IMR-90 (cell line): ENCODE results near the gene OR52A5. TPM values are rescaled to one million over a fixed set of nuclear protein-coding genes. Genes with fewer than 3 reads are reported as not detected.

Source experiments
- ATAC-seq: fragments of 200-7000 bp; cut with Tn5 transposase; 2 replicates; pipeline ENCODE4 v1.9.1; 2020; ENCODE audit warnings: low read depth, mild to moderate bottlenecking, moderate library complexity
- BruUV-seq: library from RNA; stranded (reverse); fragments of 400-500 nt; replicated peaks from 2 replicates; lab custom pipeline; 2021; lab: Mats Ljungman, UMichigan
- CTCF ChIA-PET: fragments of 300-600 bp; formaldehyde crosslinking; extraction: SDS; loops from one replicate; lab custom pipeline; 2021; ENCODE audit warnings: antibody characterized with exemption; lab: Yijun Ruan, JAX
- POLR2A ChIA-PET: fragments of 300-600 bp; sonication (Branson Sonifier 250); formaldehyde crosslinking; loops from one replicate; lab custom pipeline; 2022; ENCODE audit warnings: antibody characterized with exemption; ENCODE audit not compliant: unreplicated experiment; lab: Charles Lee
- DNase-seq: peaks from one replicate; pipeline ENCODE4 v3.0.0; 2013
- H2AFZ ChIP-seq: replicated peaks from 2 replicates; pipeline ENCODE3; 2013; ENCODE audit warnings: low read length, mild to moderate bottlenecking; ENCODE audit not compliant: poor library complexity
- H2AK5ac ChIP-seq: 2 replicates; pipeline ENCODE4 v1.6.1; 2013; ENCODE audit warnings: low read depth, low read length, inconsistent platforms
- H2AK9ac ChIP-seq: replicated peaks from 2 replicates; pipeline ENCODE3; 2013; ENCODE audit warnings: mild to moderate bottlenecking, low read depth, low read length, moderate library complexity; ENCODE audit not compliant: poor library complexity
- H2BK120ac ChIP-seq: 2 replicates; pipeline ENCODE4 v1.6.1; 2013; ENCODE audit warnings: low read depth, low read length, inconsistent platforms
- H2BK15ac ChIP-seq: 3 replicates; pipeline ENCODE4 v1.6.1; 2013; ENCODE audit warnings: low read depth, low read length, inconsistent platforms
- H2BK20ac ChIP-seq: 2 replicates; pipeline ENCODE4 v1.6.1; 2013; ENCODE audit warnings: low read depth, mild to moderate bottlenecking, inconsistent platforms, low read length, moderate library complexity
- H2BK5ac ChIP-seq: 2 replicates; pipeline ENCODE4 v1.6.1; 2013; ENCODE audit warnings: mild to moderate bottlenecking, low read depth, low read length, inconsistent platforms; ENCODE audit not compliant: poor library complexity, severe bottlenecking
- H3K14ac ChIP-seq: replicated peaks from 2 replicates; pipeline ENCODE4 v1.6.1; 2013; ENCODE audit warnings: low read depth, low read length, inconsistent platforms
- H3K18ac ChIP-seq: 2 replicates; pipeline ENCODE4 v1.6.1; 2013; ENCODE audit warnings: low read depth, low read length, control low read depth
- H3K23ac ChIP-seq: 2 replicates; pipeline ENCODE4 v1.6.1; 2013; ENCODE audit warnings: low read depth, low read length, inconsistent platforms
- H3K27ac ChIP-seq: 2 replicates; pipeline ENCODE4 v1.5.1; 2013; ENCODE audit warnings: mild to moderate bottlenecking, control low read depth, low read length; ENCODE audit not compliant: insufficient read depth
- H3K27me3 ChIP-seq: 2 replicates; pipeline ENCODE4 v1.6.1; 2013; ENCODE audit warnings: low read length; ENCODE audit not compliant: control insufficient read depth, insufficient read depth
- H3K36me3 ChIP-seq: 2 replicates; pipeline ENCODE4 v1.6.1; 2013; ENCODE audit warnings: low read length, mixed read lengths; ENCODE audit not compliant: control insufficient read depth, insufficient read depth
- H3K4ac ChIP-seq: 2 replicates; pipeline ENCODE4 v1.6.1; 2013; ENCODE audit warnings: low read depth, low read length, inconsistent platforms
- H3K4me1 ChIP-seq: 2 replicates; pipeline ENCODE4 v1.6.1; 2013; ENCODE audit warnings: low read length, mixed read lengths; ENCODE audit not compliant: control insufficient read depth, insufficient read depth
- H3K4me2 ChIP-seq: 2 replicates; pipeline ENCODE4 v1.6.1; 2013; ENCODE audit warnings: low read depth, mild to moderate bottlenecking, control low read depth, low read length, moderate library complexity
- H3K4me3 ChIP-seq: 2 replicates; pipeline ENCODE4 v1.5.1; 2013; ENCODE audit warnings: low read depth, mild to moderate bottlenecking, control low read depth, low read length, moderate library complexity; ENCODE audit not compliant: insufficient read depth
- H3K56ac ChIP-seq: 2 replicates; pipeline ENCODE4 v1.6.1; 2013; ENCODE audit warnings: low read length, inconsistent platforms; ENCODE audit not compliant: insufficient read depth; ENCODE audit errors: extremely low read depth
- H3K79me1 ChIP-seq, 2 experiments: 2 replicates each; pipeline ENCODE4 v1.6.1; 2013; ENCODE audit warnings: low read length in 2 of 2, inconsistent platforms in 1 of 2, low read depth in 1 of 2
- H3K9ac ChIP-seq: 2 replicates; pipeline ENCODE4 v1.6.1; 2013; ENCODE audit warnings: low read depth, low read length, control low read depth
- H3K9me1 ChIP-seq: 2 replicates; pipeline ENCODE4 v1.6.1; 2013; ENCODE audit warnings: low read length, inconsistent platforms; ENCODE audit not compliant: insufficient read depth
- H3K9me3 ChIP-seq: 2 replicates; pipeline ENCODE4 v1.6.1; 2013; ENCODE audit warnings: low read length; ENCODE audit not compliant: control insufficient read depth, insufficient read depth
- H4K20me1 ChIP-seq: 2 replicates; pipeline ENCODE4 v1.6.1; 2013; ENCODE audit warnings: low read length, inconsistent platforms; ENCODE audit not compliant: insufficient read depth
- H4K5ac ChIP-seq: 2 replicates; pipeline ENCODE4 v1.6.1; 2013; ENCODE audit warnings: mild to moderate bottlenecking, low read depth, low read length, control low read depth
- H4K8ac ChIP-seq, 2 experiments: 2 replicates each; pipeline ENCODE4 v1.6.1; 2013; ENCODE audit warnings: low read depth in 2 of 2, low read length in 2 of 2, control low read depth in 1 of 2, inconsistent platforms in 1 of 2
- H4K91ac ChIP-seq: 2 replicates; pipeline ENCODE4 v1.6.1; 2013; ENCODE audit warnings: low read depth, low read length, inconsistent platforms; ENCODE audit not compliant: insufficient read depth
- CEBPB ChIP-seq: IDR thresholded peaks from 2 replicates; pipeline ENCODE4 v1.6.1; 2012; ENCODE audit warnings: low read depth, low read length, improper control_type of control experiment
- CHD1 ChIP-seq: IDR thresholded peaks from 2 replicates; pipeline ENCODE4 v1.6.1; 2012; ENCODE audit warnings: low read depth, low read length, improper control_type of control experiment
- CTCF ChIP-seq: conservative IDR thresholded peaks from 2 replicates; pipeline ENCODE4 v1.5.1; 2012; ENCODE audit warnings: mild to moderate bottlenecking, low read depth, low read length, improper control_type of control experiment
- MAFK ChIP-seq: IDR thresholded peaks from 2 replicates; pipeline ENCODE4 v1.6.1; 2012; ENCODE audit warnings: low read depth, low read length, improper control_type of control experiment
- RAD21 ChIP-seq: IDR thresholded peaks from 2 replicates; pipeline ENCODE4 v1.6.1; 2012; ENCODE audit warnings: low read length, improper control_type of control experiment
- RFX5 ChIP-seq: IDR thresholded peaks from 2 replicates; pipeline ENCODE4 v1.8.0; 2012; ENCODE audit warnings: low read depth, mild to moderate bottlenecking, low read length, moderate library complexity
- SMC3 ChIP-seq: fragments of 150-350 bp; IDR thresholded peaks from 2 replicates; pipeline ENCODE4 v1.6.1; 2016; ENCODE audit warnings: low read depth, mild to moderate bottlenecking, antibody characterized with exemption, low read length, moderate library complexity
- USF2 ChIP-seq: fragments of 150-350 bp; IDR thresholded peaks from 2 replicates; pipeline ENCODE4 v1.6.1; 2017; ENCODE audit warnings: mild to moderate bottlenecking, antibody characterized with exemption, low read length, low read depth
- WGBS, 2 experiments: methylation state at CpG; one replicate each; pipeline versions ENCODE4 v1.1.5 to v1.1.7; 2013; ENCODE audit warnings: missing lambda C conversion rate in 2 of 2; ENCODE audit not compliant: insufficient read length in 1 of 2; ENCODE audit errors: extremely low coverage in 2 of 2; 5-methylcytosine and 5-hydroxymethylcytosine counted together
- dilution Hi-C: fragments of 300-500 bp; cut with HindIII; formaldehyde crosslinking; loops from one replicate; pipeline ENCODE4 v1.14.3; 2018; ENCODE audit warnings: low sequenced_read_pairs; ENCODE audit not compliant: unreplicated experiment
- in situ Hi-C: fragments of 300-500 bp; cut with MboI; formaldehyde crosslinking; loops from 3 replicates; pipeline ENCODE4 v1.14.3; 2019; ENCODE audit warnings: low sequenced_read_pairs, inconsistent platforms, mixed read lengths
- intact Hi-C: fragments of 100-400 bp; cut with micrococcal nuclease; formaldehyde crosslinking; loops from 2 replicates; pipeline ENCODE4 v1.10.0; 2022
- polyA plus RNA-seq, 3 experiments: library from polyadenylated mRNA; depleted of rRNA; stranded (reverse); fragments of >200 nt; gene quantifications; 2 replicates each; pipeline ENCODE4 v1.2.3, GENCODE V29; 2012; ENCODE audit warnings: low replicate concordance in 1 of 3
- total RNA-seq: library from RNA; depleted of rRNA; stranded (reverse); fragments of >200 nt; gene quantifications from 2 replicates; pipeline ENCODE4 v1.2.3, GENCODE V29; 2012

The OR52A5 gene
- total and polyA plus RNA-seq, 2 of the 4 experiments (the other 2 are of a cell fraction): not detected

- Histone ChIP-seq H4K5ac (no peak overlapping the region), H3K36me3 (no peaks in the 10 kb centered on the region), H2BK15ac (no peak overlapping the region), H3K18ac (no peak overlapping the region), H3K4me3 (no peak overlapping the region), H3K9ac (no peak overlapping the region), H3K27ac (no peak overlapping the region), H2BK5ac (no peak overlapping the region), H3K4ac (no peak overlapping the region), H2BK120ac (no peak overlapping the region), H3K27me3 (no peaks in the 10 kb centered on the region), H4K91ac (no peak overlapping the region), H3K23ac (no peak overlapping the region), H2AK5ac (no peak overlapping the region), H2AK9ac (no peak overlapping the region), H3K56ac (no peak overlapping the region), H3K9me1 (no peaks in the 10 kb centered on the region), H3K4me2 (no peak overlapping the region), H4K20me1 (no peaks in the 10 kb centered on the region), H2BK20ac (no peak overlapping the region), H4K8ac (no peak overlapping the region), H2AFZ (no peak overlapping the region), H3K14ac (no peak overlapping the region), H3K9me3 (no peaks in the 10 kb centered on the region), H3K79me1 (no peaks in the 10 kb centered on the region), H3K4me1 (no peaks in the 10 kb centered on the region)
- ATAC-seq (no peak), DNase-seq (no peak)
- ChIA-PET POLR2A (interaction anchor here (0.6 kb wide), 1 partner anchor 252 kb away, joined by 5 read pairs; no protein-coding TSS in a partner anchor), CTCF (no interaction called here)
- BruUV-seq: no TSS peak
- dilution Hi-C loops: no loop called here
- intact Hi-C loops: loop anchor here (1.0 kb wide), 1 partner anchor 492 kb away; no protein-coding TSS in a partner anchor
- TF ChIP-seq CTCF (no peak), RAD21 (no peak), RFX5 (no peak), CHD1 (no peak), SMC3 (no peak), CEBPB (no peak), MAFK (no peak), USF2 (no peak)
- in situ Hi-C loops: no loop called here
- WGBS, 2 experiments: 100% methylated on average over 1 of the region's 1 CpG; no CpG with 5 or more reads in 1 of the 2 experiments
Observed at GRCh38 chr11:5118893-5119292, 19.3 kb downstream of the OR52A5 start.
